ENCODE data around the gene EEF1G. TPM values are rescaled to one million over a fixed set of nuclear protein-coding genes. Genes with fewer than 3 reads are reported as not detected.

Gene EEF1G
- total and polyA plus RNA-seq, 2 of the 13 experiments (the other 11 are each of a cell fraction or from before 2014, with no cell fraction given): 1,787 to 2,144 TPM

DNA sequence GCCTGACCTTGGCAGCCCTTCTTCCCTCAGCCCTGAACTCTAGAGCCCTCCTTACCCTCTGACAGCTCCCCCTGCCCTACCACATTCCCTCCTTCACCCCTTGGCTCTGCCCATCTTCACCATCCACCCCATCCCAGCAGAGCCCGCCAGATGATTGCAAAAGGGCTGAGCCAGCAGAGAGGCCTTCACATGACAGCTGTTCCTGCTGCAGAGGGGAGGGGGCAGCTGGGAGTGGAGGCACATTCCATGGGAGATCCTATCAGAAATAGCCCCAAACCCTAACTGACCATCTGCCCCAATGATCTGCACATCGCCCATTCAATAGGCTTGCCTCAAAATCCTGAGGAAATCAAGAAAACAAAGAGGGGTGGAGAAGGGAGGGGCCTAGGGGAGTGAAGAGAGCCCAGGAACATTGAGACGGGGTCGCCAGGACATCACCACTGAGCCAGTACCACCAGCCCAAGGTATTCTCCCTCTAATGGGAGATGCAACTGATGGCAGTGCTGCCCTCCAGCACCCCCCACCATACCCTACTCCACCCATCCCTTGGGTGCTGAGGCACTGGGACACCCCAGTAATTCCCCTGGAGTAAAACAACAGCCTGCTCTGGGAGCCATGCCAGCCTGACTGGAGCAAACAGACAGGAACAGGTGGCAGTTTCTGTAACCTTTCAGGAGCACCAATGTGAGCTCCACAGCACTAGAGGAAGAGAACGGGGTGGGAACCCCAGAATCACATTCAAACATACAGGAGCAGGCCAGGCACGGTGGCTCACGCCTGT is 19.1 kb downstream of the EEF1G start (continued):
- no peak for TF ChIP-seq NFIC (IDR thresholded peaks at IDR 0.05; ENCODE audit: low read length)
- TF ChIP-seq MAFF (IDR thresholded peaks at IDR 0.05; ENCODE audit: low read depth, low read length): peak; percentile 10; the same call in 1 of the 2 replicates
- TF ChIP-seq MAFG (CRISPR knock-in tag; IDR thresholded peaks at IDR 0.05): 0 out of 2 replicates have a peak, but pooled peaks have one; percentile 40
- TF ChIP-seq ZNF512B (CRISPR knock-in tag; IDR thresholded peaks at IDR 0.05; ENCODE audit: borderline replicate concordance): no peak
- no peak for TF ChIP-seq TCF7 (IDR thresholded peaks at IDR 0.05; ENCODE audit: low read depth)
- TF ChIP-seq CEBPB (IDR thresholded peaks at IDR 0.05; ENCODE audit: borderline replicate concordance, low read depth, low read length): no peak
- no peak for TF ChIP-seq MED13 (CRISPR knock-in tag; IDR thresholded peaks at IDR 0.05)
- peak; percentile 37; the same call in 1 of the 2 replicates for TF ChIP-seq TFAP4 (IDR thresholded peaks at IDR 0.05; ENCODE audit: borderline replicate concordance, low read depth)
- TF ChIP-seq BHLHE40 (IDR thresholded peaks at IDR 0.05; ENCODE audit: low read length): no peak
- no peak for TF ChIP-seq ZNF558 (CRISPR knock-in tag; IDR thresholded peaks at IDR 0.05; ENCODE audit: borderline replicate concordance)
- no peak for TF ChIP-seq SYNCRIP (IDR thresholded peaks at IDR 0.05; ENCODE audit: insufficient read depth, low read depth, low read length)
- TF ChIP-seq AGO2 (optimal IDR thresholded peaks at IDR 0.05; ENCODE audit: low read depth, low read length): no peak
- no peak for TF ChIP-seq ZNF552 (CRISPR knock-in tag; IDR thresholded peaks at IDR 0.05; ENCODE audit: borderline replicate concordance)
- TF ChIP-seq PBX2 (CRISPR knock-in tag; IDR thresholded peaks at IDR 0.05): no peak

Data from HepG2 (cell line).